K562 (cell line): ENCODE measurements around the gene IL4I1. TPM values are rescaled to one million over a fixed set of nuclear protein-coding genes. Genes with fewer than 3 reads are reported as not detected.

Experiments used
- ATF1 ChIP-seq, 2 experiments: fragments of 450-650 bp in 1 of 2; IDR thresholded peaks; 2 replicates each; pipeline ENCODE4 v1.6.1; 2016; ENCODE audit warnings: missing compliant biosample characterization in 1 of 2, missing genetic modification characterization in 1 of 2
- BRCA1 ChIP-seq, 2 experiments: fragments of 450-650 bp in 1 of 2; sonication (generic) in 1 of 2; formaldehyde crosslinking in 1 of 2; IDR thresholded peaks; 2 replicates each; pipeline versions ENCODE4 v1.5.0 to v1.6.1; 2017 to 2020; ENCODE audit warnings: mild to moderate bottlenecking in 1 of 2, missing genetic modification reagents in 1 of 2
- MGA ChIP-seq: fragments of 450-650 bp; IDR thresholded peaks from 2 replicates; pipeline ENCODE4 v1.6.1; 2016; ENCODE audit warnings: mild to moderate bottlenecking, moderate library complexity
- SP2 ChIP-seq: IDR thresholded peaks from 2 replicates; pipeline ENCODE4 v1.6.1; 2011; ENCODE audit warnings: mild to moderate bottlenecking, low read depth, low read length, moderate library complexity; ENCODE audit not compliant: poor library complexity, severe bottlenecking; ENCODE audit errors: extremely low read depth
- ZNF280A ChIP-seq: fragments of 450-650 bp; IDR thresholded peaks from 2 replicates; pipeline ENCODE4 v1.6.1; 2018; ENCODE audit warnings: mild to moderate bottlenecking, low read depth; ENCODE audit not compliant: partially characterized antibody
- ZNF354B ChIP-seq: fragments of 250-450 bp; sonication (Bioruptor Pico); IDR thresholded peaks from 2 replicates; pipeline ENCODE4 v1.4.0; 2020
- ZNF551 ChIP-seq: fragments of 250-450 bp; sonication (Bioruptor Pico); IDR thresholded peaks from 2 replicates; pipeline ENCODE4 v1.5.0; 2021; ENCODE audit warnings: mild to moderate bottlenecking, moderate library complexity
- ZNF609 ChIP-seq: sonication (generic); formaldehyde crosslinking; IDR thresholded peaks from 2 replicates; pipeline ENCODE4 v1.8.1; 2023; ENCODE audit warnings: missing genetic modification reagents, mild to moderate bottlenecking, borderline replicate concordance
- polyA plus RNA-seq, 8 experiments: library from polyadenylated mRNA; depleted of rRNA in 4 of 8; stranded (reverse) in 5 of 8; unstranded in 3 of 8; fragments of >200 nt; fragmentation: Nextera tagmentation in 2 of 8; fragmentation: Illumina TruSeq in 1 of 8; extraction: Ambion mirVana in 2 of 8; extraction: Trizol in 1 of 8; gene quantifications; 2 replicates each; pipeline versions ENCODE4 v1.2.1 to v1.2.3, GENCODE V29; 2011 to 2014; ENCODE audit warnings: inconsistent platforms in 1 of 8, missing spikeins in 1 of 8
- total RNA-seq, 7 experiments: library from RNA; depleted of rRNA in 6 of 7; stranded (reverse); fragments of >200 nt in 6 of 7; fragmentation: Illumina TruSeq in 2 of 7; extraction: Trizol in 2 of 7; gene quantifications; 2 replicates each; pipeline versions ENCODE4 v1.2.1 to v1.2.3, GENCODE V29; 2011 to 2021; ENCODE audit warnings: low replicate concordance in 1 of 7

The IL4I1 gene
- total and polyA plus RNA-seq, 9 of the 15 experiments (the other 6 are each of a cell fraction or from before 2014, with no cell fraction given): 0.06 to 0.95 (median 0.43) TPM; not detected in 2

- TF ChIP-seq MGA (no peak), SP2 (peak; percentile 59), ZNF280A (no peak), BRCA1 (IDR thresholded peaks at IDR 0.05) (no peak), BRCA1 (CRISPR knock-in tag; IDR thresholded peaks at IDR 0.05) (0 out of 2 replicates have a peak, but pooled peaks have one; percentile 28), ZNF609 (CRISPR knock-in tag) (no peak), ZNF551 (no peak), ATF1 (CRISPR knock-in tag; IDR thresholded peaks at IDR 0.05) (no peak), ATF1 (tag; IDR thresholded peaks at IDR 0.05) (no peak), ZNF354B (CRISPR knock-in tag) (no peak)
These were observed 20.7 kb downstream of the IL4I1 start (continued) for GRCh38 chr19:49875857-49876421.
